K562 (cell line): ENCODE results near the gene RSF1. TPM values are rescaled to one million over a fixed set of nuclear protein-coding genes. Genes with fewer than 3 reads are reported as not detected.

Source experiments
- ATAC-seq: fragments of 200-7000 bp; cut with Tn5 transposase; 3 replicates; pipeline ENCODE4 v1.9.1; 2020; ENCODE audit warnings: moderate library complexity
- BruUV-seq: library from RNA; stranded (reverse); fragments of 400-500 nt; replicated peaks from 2 replicates; lab custom pipeline; 2021; lab: Mats Ljungman, UMichigan
- CTCF ChIA-PET: fragments of 300-600 bp; formaldehyde crosslinking; extraction: SDS; loops from one replicate; lab custom pipeline; 2021; ENCODE audit warnings: low intra/inter-chr PET ratio; lab: Yijun Ruan, JAX
- POLR2A ChIA-PET: fragments of 300-600, 350-650 bp; sonication (Branson Sonifier 250); formaldehyde crosslinking; extraction: SDS; loops from one replicate; lab custom pipeline; 2021; ENCODE audit warnings: antibody characterized with exemption, inconsistent platforms; lab: Yijun Ruan, JAX
- DNase-seq, 4 experiments: peaks; one replicate each; pipeline versions ENCODE4 v3.0.0 to v3.0.0-alpha.2; 2011 to 2018; ENCODE audit warnings: low spot score in 3 of 4, mixed read lengths in 3 of 4; ENCODE audit errors: extremely low read depth in 1 of 4
- FAIRE-seq: peaks from 2 replicates; lab custom pipeline; 2011; peaks lifted over from hg19 to GRCh38; lab: Jason Lieb, UNC
- H2AFZ ChIP-seq: 2 replicates; pipeline ENCODE4 v1.6.0; 2011; ENCODE audit warnings: low read depth, low read length, control low read depth, inconsistent platforms
- H3K27ac ChIP-seq: fragments of 200-600 bp; 3 replicates; pipeline ENCODE4 v1.8.0; 2011; ENCODE audit warnings: low read depth, mild to moderate bottlenecking, control low read depth, inconsistent platforms, low read length, moderate library complexity, mixed read lengths; ENCODE audit errors: extremely low read depth
- H3K27me3 ChIP-seq, 2 experiments: fragments of 300-600 bp in 1 of 2; 2 replicates in 1 of 2; 3 replicates in 1 of 2; pipeline versions ENCODE4 v1.6.0 to v1.8.0; 2011; ENCODE audit warnings: inconsistent platforms in 2 of 2, low read length in 2 of 2, mild to moderate bottlenecking in 1 of 2, mixed read lengths in 1 of 2, moderate library complexity in 1 of 2; ENCODE audit not compliant: control insufficient read depth in 2 of 2, insufficient read depth in 2 of 2
- H3K36me3 ChIP-seq: fragments of 300-600 bp; 3 replicates; pipeline ENCODE4 v1.8.0; 2011; ENCODE audit warnings: mild to moderate bottlenecking, low read length, inconsistent platforms; ENCODE audit not compliant: control insufficient read depth, insufficient read depth
- H3K4me1 ChIP-seq, 2 experiments: fragments of 200-600 bp in 1 of 2; replicated peaks in 1 of 2; 2 replicates in 1 of 2; 3 replicates in 1 of 2; pipeline versions ENCODE4 v1.5.1 to v1.8.0; 2011; ENCODE audit warnings: inconsistent platforms in 2 of 2, low read length in 2 of 2, mild to moderate bottlenecking in 1 of 2, mixed read lengths in 1 of 2, moderate library complexity in 1 of 2; ENCODE audit not compliant: control insufficient read depth in 2 of 2, insufficient read depth in 2 of 2
- H3K4me2 ChIP-seq: 2 replicates; pipeline ENCODE4 v1.6.1; 2011; ENCODE audit warnings: low read length, control low read depth, inconsistent platforms, mixed read lengths; ENCODE audit not compliant: insufficient read depth
- H3K4me3 ChIP-seq: fragments of 200-600 bp; sonication (generic), shearing (Covaris generic); 2 replicates; pipeline ENCODE4 v1.5.1; 2016; ENCODE audit warnings: control low read depth, inconsistent platforms
- H3K79me2 ChIP-seq: fragments of 200-600 bp; 3 replicates; pipeline ENCODE4 v1.8.0; 2011; ENCODE audit warnings: low read length, inconsistent platforms; ENCODE audit not compliant: control insufficient read depth, insufficient read depth
- H3K9ac ChIP-seq, 2 experiments: 2 replicates each; pipeline versions ENCODE4 v1.6.0 to v1.6.1; 2011; ENCODE audit warnings: low read depth in 2 of 2, low read length in 2 of 2, control low read depth in 1 of 2, inconsistent platforms in 1 of 2, mild to moderate bottlenecking in 1 of 2, mixed read lengths in 1 of 2; ENCODE audit not compliant: insufficient read depth in 1 of 2
- H3K9me1 ChIP-seq: one replicate; pipeline ENCODE4 v1.6.0; 2011; ENCODE audit warnings: inconsistent platforms, mild to moderate bottlenecking, low read length, moderate library complexity; ENCODE audit not compliant: control insufficient read depth, insufficient read depth
- H3K9me3 ChIP-seq: replicated peaks from 2 replicates; pipeline ENCODE4 v1.5.1; 2011; ENCODE audit warnings: low read depth, low read length, inconsistent platforms; ENCODE audit not compliant: control insufficient read depth, insufficient read depth
- H4K20me1 ChIP-seq: replicated peaks from 2 replicates; pipeline ENCODE4 v1.6.1; 2011; ENCODE audit warnings: low read length, inconsistent platforms, mixed read lengths; ENCODE audit not compliant: control insufficient read depth, insufficient read depth
- ARHGAP35 ChIP-seq: fragments of 450-650 bp; IDR thresholded peaks from 2 replicates; pipeline ENCODE4 v1.6.1; 2018; ENCODE audit not compliant: partially characterized antibody
- DNMT1 ChIP-seq: fragments of 450-650 bp; IDR thresholded peaks from 2 replicates; pipeline ENCODE4 v1.6.1; 2016; ENCODE audit warnings: antibody characterized with exemption, mild to moderate bottlenecking
- ESRRB ChIP-seq: fragments of 250-450 bp; sonication (Bioruptor Pico); IDR thresholded peaks from 2 replicates; pipeline ENCODE4 v1.5.0; 2020; ENCODE audit warnings: mild to moderate bottlenecking, moderate library complexity, borderline replicate concordance
- GTF2F1 ChIP-seq: IDR thresholded peaks from 2 replicates; pipeline ENCODE4 v1.6.1; 2011; ENCODE audit warnings: low read depth, low read length, improper control_type of control experiment
- KAT8 ChIP-seq: fragments of 450-650 bp; IDR thresholded peaks from 2 replicates; pipeline ENCODE4 v1.6.1; 2016; ENCODE audit warnings: low read depth, mild to moderate bottlenecking
- PHF20 ChIP-seq: fragments of 450-650 bp; IDR thresholded peaks from 2 replicates; pipeline ENCODE4 v1.6.1; 2018; ENCODE audit not compliant: partially characterized antibody
- RAD51 ChIP-seq: fragments of 450-650 bp; IDR thresholded peaks from 2 replicates; pipeline ENCODE4 v1.7.1; 2016; ENCODE audit warnings: low read depth, mild to moderate bottlenecking, borderline replicate concordance
- RBM34 ChIP-seq: fragments of 200-400 bp; formaldehyde crosslinking; IDR thresholded peaks from 2 replicates; pipeline ENCODE4 v1.6.1; 2018; ENCODE audit warnings: low read length, borderline replicate concordance; ENCODE audit not compliant: insufficient read depth
- TBP ChIP-seq: optimal IDR thresholded peaks from 2 replicates; pipeline ENCODE3; 2011; ENCODE audit warnings: low read depth, low read length, improper control_type of control experiment
- USF2 ChIP-seq: sonication (generic); formaldehyde crosslinking; IDR thresholded peaks from 2 replicates; pipeline ENCODE4 v1.5.0; 2020; ENCODE audit warnings: missing genetic modification reagents
- XRCC3 ChIP-seq: fragments of 450-650 bp; IDR thresholded peaks from 2 replicates; pipeline ENCODE4 v1.6.1; 2017; ENCODE audit warnings: mild to moderate bottlenecking, moderate library complexity
- ZNF23 ChIP-seq: fragments of 250-450 bp; sonication (Bioruptor Pico); IDR thresholded peaks from 2 replicates; pipeline ENCODE4 v1.4.0; 2020; ENCODE audit warnings: mild to moderate bottlenecking
- ZNF311 ChIP-seq: fragments of 250-450 bp; sonication (Bioruptor Pico); IDR thresholded peaks from 2 replicates; pipeline ENCODE4 v1.4.0; 2020; ENCODE audit warnings: mild to moderate bottlenecking, moderate library complexity
- ZNF592 ChIP-seq: fragments of 450-650 bp; IDR thresholded peaks from 2 replicates; pipeline ENCODE4 v1.6.1; 2017; ENCODE audit warnings: antibody characterized with exemption, mild to moderate bottlenecking
- WGBS: fragments of 100-300 bp; shearing (Covaris generic); methylation state at CpG from one replicate; pipeline ENCODE4 v1.1.6; 2016; ENCODE audit warnings: low coverage, mixed read lengths; ENCODE audit not compliant: insufficient coverage; ENCODE audit errors: missing lambda C conversion rate; 5-methylcytosine and 5-hydroxymethylcytosine counted together
- in situ Hi-C: fragments of 300-500 bp; cut with MboI; formaldehyde crosslinking; loops from 4 replicates; pipeline ENCODE4 v1.15.0; 2018; ENCODE audit warnings: inconsistent platforms, mixed read lengths
- intact Hi-C: fragments of 100-400 bp; cut with micrococcal nuclease; formaldehyde crosslinking; loops from 2 replicates; pipeline ENCODE4 v1.14.2; 2022
- polyA plus RNA-seq, 8 experiments: library from polyadenylated mRNA; depleted of rRNA in 4 of 8; stranded (reverse) in 5 of 8; unstranded in 3 of 8; fragments of >200 nt; fragmentation: Nextera tagmentation in 2 of 8; fragmentation: Illumina TruSeq in 1 of 8; extraction: Ambion mirVana in 2 of 8; extraction: Trizol in 1 of 8; gene quantifications; 2 replicates each; pipeline versions ENCODE4 v1.2.1 to v1.2.3, GENCODE V29; 2011 to 2014; ENCODE audit warnings: inconsistent platforms in 1 of 8, missing spikeins in 1 of 8
- total RNA-seq, 7 experiments: library from RNA; depleted of rRNA in 6 of 7; stranded (reverse); fragments of >200 nt in 6 of 7; fragmentation: Illumina TruSeq in 2 of 7; extraction: Trizol in 2 of 7; gene quantifications; 2 replicates each; pipeline versions ENCODE4 v1.2.1 to v1.2.3, GENCODE V29; 2011 to 2021; ENCODE audit warnings: low replicate concordance in 1 of 7
- TF ChIP-seq, protein P1 (sequence below): fragments of 450-650 bp; conservative IDR thresholded peaks from 2 replicates; pipeline ENCODE4 v1.6.1; 2016; ENCODE audit warnings: missing genetic modification characterization, low read depth, mild to moderate bottlenecking, missing compliant biosample characterization, moderate library complexity

The RSF1 gene
- total and polyA plus RNA-seq, 9 of the 15 experiments (the other 6 are each of a cell fraction or from before 2014, with no cell fraction given): 9.7 to 63.6 (median 42.8) TPM

- no peak for TF ChIP-seq DNMT1
- TF ChIP-seq PHF20: no peak
These were observed 151.8 kb downstream of the RSF1 start (continued) for GRCh38 chr11:77668760-77669159.

GRCh38 chr11:77665240-77665965 lies 155.1 kb downstream of the RSF1 start:
- Histone ChIP-seq H3K27ac (no peak overlapping the region), H3K9ac (no peak overlapping the region), H3K36me3 (peaks cover 48% of the 10 kb centered on the region), H3K4me1 (no peaks in the 10 kb centered on the region), H3K9me1 (no peaks in the 10 kb centered on the region), H3K79me2 (no peaks in the 10 kb centered on the region), H3K9me3 (no peaks in the 10 kb centered on the region), H3K27me3 (no peaks in the 10 kb centered on the region), H4K20me1 (no peaks in the 10 kb centered on the region), H2AFZ (no peak overlapping the region), H3K4me2 (no peak overlapping the region), H3K4me3 (no peak overlapping the region)
- 94% methylated on average over 7 of the region's 7 CpGs for WGBS
- in situ Hi-C loops (no loop called here), intact Hi-C loops (no loop called here)
- DNase-seq: no peak
- CTCF ChIA-PET: no interaction called here
- no peak for ATAC-seq
- BruUV-seq: no TSS peak
- no peak for FAIRE-seq
- POLR2A ChIA-PET: interaction anchor here (0.7 kb wide), 1 partner anchor 24 kb away, joined by 3 read pairs; no protein-coding TSS in a partner anchor
- TF ChIP-seq ZNF23 (CRISPR knock-in tag) (no peak), TBP (no peak), RAD51 (no peak), ZNF311 (CRISPR knock-in tag) (no peak), USF2 (CRISPR knock-in tag) (no peak), ARHGAP35 (no peak), ZNF592 (no peak), KAT8 (no peak), GTF2F1 (no peak), XRCC3 (no peak), RBM34 (no peak), ESRRB (CRISPR knock-in tag) (no peak)
- TF ChIP-seq, protein P1, sequence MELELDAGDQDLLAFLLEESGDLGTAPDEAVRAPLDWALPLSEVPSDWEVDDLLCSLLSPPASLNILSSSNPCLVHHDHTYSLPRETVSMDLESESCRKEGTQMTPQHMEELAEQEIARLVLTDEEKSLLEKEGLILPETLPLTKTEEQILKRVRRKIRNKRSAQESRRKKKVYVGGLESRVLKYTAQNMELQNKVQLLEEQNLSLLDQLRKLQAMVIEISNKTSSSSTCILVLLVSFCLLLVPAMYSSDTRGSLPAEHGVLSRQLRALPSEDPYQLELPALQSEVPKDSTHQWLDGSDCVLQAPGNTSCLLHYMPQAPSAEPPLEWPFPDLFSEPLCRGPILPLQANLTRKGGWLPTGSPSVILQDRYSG: no peak
